HCT116 (cell line): ENCODE measurements around the gene TECTA. TPM values are rescaled to one million over a fixed set of nuclear protein-coding genes. Genes with fewer than 3 reads are reported as not detected.

ENCODE experiments used
- ATAC-seq: fragments of 200-7000 bp; cut with Tn5 transposase; 2 replicates; pipeline ENCODE4 v1.9.1; 2020; ENCODE audit warnings: mild to moderate bottlenecking, moderate library complexity
- BruUV-seq: library from RNA; stranded (reverse); fragments of 400-500 nt; replicated peaks from 2 replicates; lab custom pipeline; 2021; lab: Mats Ljungman, UMichigan
- CTCF ChIA-PET: fragments of 300-600 bp; sonication (Branson Sonifier 250); formaldehyde crosslinking; loops from one replicate; lab custom pipeline; 2021; ENCODE audit warnings: antibody characterized with exemption; lab: Charles Lee
- POLR2A ChIA-PET: fragments of 300-600, 350-600 bp; sonication (Branson Sonifier 250); formaldehyde crosslinking; loops from one replicate; lab custom pipeline; 2021; ENCODE audit warnings: antibody characterized with exemption; lab: Charles Lee
- RAD21 ChIA-PET, 2 experiments: fragments of 300-600 bp; sonication (Branson Sonifier 250); formaldehyde crosslinking; loops; one replicate each; lab custom pipeline; 2023; ENCODE audit warnings: low total read pairs in 2 of 2; ENCODE audit not compliant: uncharacterized antibody in 2 of 2, unreplicated experiment in 2 of 2, low non-redundant PET in 1 of 2; lab: Charles Lee
- DNase-seq: peaks from one replicate; pipeline ENCODE4 v3.0.0-alpha.2; 2010; ENCODE audit warnings: low read depth, low spot score
- H2AFZ ChIP-seq: fragments of 200-600 bp; shearing (Covaris generic), sonication (generic); 2 replicates; pipeline ENCODE4 v1.6.1; 2017; ENCODE audit warnings: low read depth, mixed run types, mixed read lengths, antibody characterized with exemption, low read length; ENCODE audit not compliant: poor library complexity, severe bottlenecking
- H3K27ac ChIP-seq: 2 replicates; pipeline ENCODE4 v1.5.1; 2012; ENCODE audit warnings: low read depth, low read length
- H3K27me3 ChIP-seq: fragments of 200-600 bp; sonication (generic); 2 replicates; pipeline ENCODE4 v1.6.1; 2016; ENCODE audit warnings: mixed run types, low read length, mixed read lengths; ENCODE audit not compliant: insufficient read depth
- H3K36me3 ChIP-seq, 2 experiments: fragments of 200-500 bp in 1 of 2; fragments of 200-600 bp in 1 of 2; sonication (Bioruptor generic) in 1 of 2; sonication (generic) in 1 of 2; 2 replicates each; pipeline versions ENCODE4 v1.5.1 to v1.6.1; 2014 to 2016; ENCODE audit warnings: low read length in 2 of 2, inconsistent platforms in 1 of 2, mixed read lengths in 1 of 2, mixed run types in 1 of 2; ENCODE audit not compliant: insufficient read depth in 2 of 2, control insufficient read depth in 1 of 2
- H3K4me1 ChIP-seq, 2 experiments: fragments of 200-600 bp in 1 of 2; sonication (generic) in 1 of 2; 2 replicates each; pipeline versions ENCODE4 v1.5.1 to v1.6.1; 2012 to 2017; ENCODE audit warnings: low read length in 2 of 2, inconsistent platforms in 1 of 2, mild to moderate bottlenecking in 1 of 2, mixed read lengths in 1 of 2, mixed run types in 1 of 2, moderate library complexity in 1 of 2; ENCODE audit not compliant: insufficient read depth in 2 of 2, control insufficient read depth in 1 of 2
- H3K4me2 ChIP-seq: fragments of 200-600 bp; sonication (generic); 2 replicates; pipeline ENCODE4 v1.6.1; 2017; ENCODE audit warnings: mixed run types, low read length, mixed read lengths
- H3K4me3 ChIP-seq, 2 experiments: fragments of 200-600 bp in 1 of 2; sonication (generic) in 1 of 2; replicated peaks in 1 of 2; 2 replicates each; pipeline ENCODE4 v1.5.1; 2011 to 2016; ENCODE audit warnings: low read length in 2 of 2, control low read depth in 1 of 2, low read depth in 1 of 2, mild to moderate bottlenecking in 1 of 2, mixed read lengths in 1 of 2, mixed run types in 1 of 2
- H3K79me2 ChIP-seq: fragments of 200-600 bp; sonication (generic); 2 replicates; pipeline ENCODE4 v1.6.1; 2017; ENCODE audit warnings: mild to moderate bottlenecking, mixed run types, low read length, moderate library complexity, mixed read lengths; ENCODE audit not compliant: insufficient read depth
- H3K9ac ChIP-seq: fragments of 200-600 bp; sonication (generic); 2 replicates; pipeline ENCODE4 v1.6.1; 2016; ENCODE audit warnings: low read length, mixed read lengths
- H3K9me2 ChIP-seq: fragments of 200-600 bp; sonication (generic), shearing (Covaris generic); 2 replicates; pipeline ENCODE4 v1.6.1; 2017; ENCODE audit warnings: mixed run types, mild to moderate bottlenecking, moderate library complexity; ENCODE audit not compliant: insufficient read depth
- H3K9me3 ChIP-seq, 2 experiments: fragments of 200-500 bp in 1 of 2; fragments of 200-600 bp in 1 of 2; sonication (Bioruptor generic) in 1 of 2; sonication (generic) in 1 of 2; 2 replicates each; pipeline ENCODE4 v1.6.1; 2014 to 2017; ENCODE audit warnings: low read length in 2 of 2, mixed read lengths in 2 of 2, inconsistent platforms in 1 of 2, low read depth in 1 of 2, mild to moderate bottlenecking in 1 of 2, mixed run types in 1 of 2, moderate library complexity in 1 of 2; ENCODE audit not compliant: control insufficient read depth in 1 of 2, insufficient read depth in 1 of 2
- H4K20me1 ChIP-seq: fragments of 200-600 bp; sonication (generic), shearing (Covaris generic); 2 replicates; pipeline ENCODE4 v1.6.1; 2017; ENCODE audit warnings: mixed run types, mild to moderate bottlenecking, moderate library complexity; ENCODE audit not compliant: insufficient read depth
- CBX3 ChIP-seq: IDR thresholded peaks from 2 replicates; pipeline ENCODE4 v1.6.1; 2012; ENCODE audit warnings: low read depth
- POLR2AphosphoS5 ChIP-seq: IDR thresholded peaks from 2 replicates; pipeline ENCODE4 v1.6.1; 2011; ENCODE audit warnings: mild to moderate bottlenecking, low read depth, low read length, moderate library complexity
- RAD21 ChIP-seq: IDR thresholded peaks from 2 replicates; pipeline ENCODE4 v1.6.1; 2012; ENCODE audit warnings: low read depth, mild to moderate bottlenecking
- SIN3A ChIP-seq: IDR thresholded peaks from 2 replicates; pipeline ENCODE4 v1.6.1; 2012; ENCODE audit warnings: low read depth
- TCF7L2 ChIP-seq: IDR thresholded peaks from 2 replicates; pipeline ENCODE4 v1.7.0; 2011; ENCODE audit warnings: borderline replicate concordance, inconsistent platforms; ENCODE audit not compliant: insufficient read depth, insufficient read length; ENCODE audit errors: extremely low read depth
- ZFX ChIP-seq: fragments of 450-650 bp; IDR thresholded peaks from 2 replicates; pipeline ENCODE4 v1.6.1; 2017
- ZNF274 ChIP-seq: fragments of 200-500 bp; sonication (Bioruptor generic); IDR thresholded peaks from 2 replicates; pipeline ENCODE4 v1.6.1; 2014; ENCODE audit warnings: mild to moderate bottlenecking, low read depth, low read length, inconsistent platforms
- intact Hi-C: fragments of 100-400 bp; cut with micrococcal nuclease; formaldehyde crosslinking; loops from 2 replicates; pipeline ENCODE4 v1.10.0; 2022
- total RNA-seq: library from RNA; stranded (reverse); gene quantifications from one replicate; pipeline ENCODE4 v1.2.1, GENCODE V29; 2021; ENCODE audit not compliant: unreplicated experiment
- TF ChIP-seq, protein P1 (sequence below): IDR thresholded peaks from 2 replicates; pipeline ENCODE4 v1.6.1; 2012; ENCODE audit warnings: low read depth
- TF ChIP-seq, protein P2 (sequence below), 3 experiments: fragments of 200-600 bp in 1 of 3; sonication (generic) in 1 of 3; IDR thresholded peaks in 2 of 3; conservative IDR thresholded peaks in 1 of 3; 2 replicates each; pipeline ENCODE4 v1.5.1; 2012 to 2017; ENCODE audit warnings: low read depth in 2 of 3, low read length in 2 of 3, antibody characterized with exemption in 1 of 3, borderline replicate concordance in 1 of 3, control low read depth in 1 of 3, mild to moderate bottlenecking in 1 of 3, mixed read lengths in 1 of 3, mixed run types in 1 of 3, moderate library complexity in 1 of 3; ENCODE audit not compliant: insufficient read depth in 1 of 3

TECTA gene
- total RNA-seq, 1 experiment from 2014 or later: 0.81 TPM

DNA sequence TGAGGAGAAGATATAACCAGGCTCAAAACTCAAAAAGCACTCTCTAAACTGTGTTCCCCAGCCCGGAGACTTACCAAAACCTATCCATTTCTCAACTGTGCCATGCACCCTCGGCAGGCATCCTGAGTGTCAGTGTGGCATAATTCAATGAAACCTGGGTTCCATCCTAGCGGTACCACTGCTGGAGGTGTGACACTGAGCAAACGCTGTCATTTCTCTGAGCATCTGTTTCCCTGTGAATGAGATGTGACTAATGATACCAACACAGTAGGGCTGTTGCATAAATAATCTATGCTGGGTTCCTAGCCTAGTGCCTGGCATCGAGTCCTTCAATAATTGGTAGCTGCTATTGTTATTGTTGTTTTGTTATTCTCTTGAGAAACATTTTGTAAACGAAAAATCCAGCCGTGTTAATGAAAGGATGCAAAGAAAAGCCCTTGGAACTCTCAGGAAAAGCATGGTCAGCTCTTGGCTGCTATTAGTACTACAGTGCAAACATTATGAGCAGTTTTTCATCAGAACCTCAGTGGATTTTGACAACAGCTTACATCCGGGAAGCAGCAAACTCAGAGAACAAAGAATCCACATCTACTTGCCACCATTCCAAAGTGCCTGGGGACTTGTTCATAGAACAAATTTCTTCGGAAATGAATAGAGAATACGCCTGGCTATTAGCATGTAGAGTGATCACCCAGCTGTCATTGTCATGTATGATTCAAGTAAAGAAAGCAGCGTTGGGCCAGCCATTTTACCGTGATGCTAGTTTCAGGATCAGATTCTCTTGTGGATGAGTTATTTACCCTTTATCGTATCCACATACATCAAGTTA, 53.7 kb downstream of the TECTA start:
- H3K79me2 ChIP-seq: no peaks in the 10 kb centered on the region
- intact Hi-C loops: no loop called here
- no peaks in the 10 kb centered on the region for H4K20me1 ChIP-seq
- no TSS peak for BruUV-seq
- no peak overlapping the region for H3K27ac ChIP-seq
- no peaks in the 10 kb centered on the region for H3K9me3 ChIP-seq
- no peaks in the 10 kb centered on the region for H3K36me3 ChIP-seq
- H3K4me3 ChIP-seq: no peak overlapping the region
- 0 out of 2 replicates have a peak, but pooled peaks cover 5% of the 10 kb centered on the region for H3K27me3 ChIP-seq
- H2AFZ ChIP-seq: no peak overlapping the region
- no peak overlapping the region for H3K9ac ChIP-seq
- H3K4me2 ChIP-seq: no peak overlapping the region
- RAD21 ChIA-PET: no interaction called here
- ATAC-seq: no peak
- POLR2A ChIA-PET: no interaction called here
- H3K4me1 ChIP-seq: no peaks in the 10 kb centered on the region
- DNase-seq: no peak
- TF ChIP-seq POLR2AphosphoS5 (no peak), ZNF274 (no peak), CBX3 (no peak)
- TF ChIP-seq, protein P1, sequence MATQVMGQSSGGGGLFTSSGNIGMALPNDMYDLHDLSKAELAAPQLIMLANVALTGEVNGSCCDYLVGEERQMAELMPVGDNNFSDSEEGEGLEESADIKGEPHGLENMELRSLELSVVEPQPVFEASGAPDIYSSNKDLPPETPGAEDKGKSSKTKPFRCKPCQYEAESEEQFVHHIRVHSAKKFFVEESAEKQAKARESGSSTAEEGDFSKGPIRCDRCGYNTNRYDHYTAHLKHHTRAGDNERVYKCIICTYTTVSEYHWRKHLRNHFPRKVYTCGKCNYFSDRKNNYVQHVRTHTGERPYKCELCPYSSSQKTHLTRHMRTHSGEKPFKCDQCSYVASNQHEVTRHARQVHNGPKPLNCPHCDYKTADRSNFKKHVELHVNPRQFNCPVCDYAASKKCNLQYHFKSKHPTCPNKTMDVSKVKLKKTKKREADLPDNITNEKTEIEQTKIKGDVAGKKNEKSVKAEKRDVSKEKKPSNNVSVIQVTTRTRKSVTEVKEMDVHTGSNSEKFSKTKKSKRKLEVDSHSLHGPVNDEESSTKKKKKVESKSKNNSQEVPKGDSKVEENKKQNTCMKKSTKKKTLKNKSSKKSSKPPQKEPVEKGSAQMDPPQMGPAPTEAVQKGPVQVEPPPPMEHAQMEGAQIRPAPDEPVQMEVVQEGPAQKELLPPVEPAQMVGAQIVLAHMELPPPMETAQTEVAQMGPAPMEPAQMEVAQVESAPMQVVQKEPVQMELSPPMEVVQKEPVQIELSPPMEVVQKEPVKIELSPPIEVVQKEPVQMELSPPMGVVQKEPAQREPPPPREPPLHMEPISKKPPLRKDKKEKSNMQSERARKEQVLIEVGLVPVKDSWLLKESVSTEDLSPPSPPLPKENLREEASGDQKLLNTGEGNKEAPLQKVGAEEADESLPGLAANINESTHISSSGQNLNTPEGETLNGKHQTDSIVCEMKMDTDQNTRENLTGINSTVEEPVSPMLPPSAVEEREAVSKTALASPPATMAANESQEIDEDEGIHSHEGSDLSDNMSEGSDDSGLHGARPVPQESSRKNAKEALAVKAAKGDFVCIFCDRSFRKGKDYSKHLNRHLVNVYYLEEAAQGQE: no peak
- no peaks in the 10 kb centered on the region for H3K9me2 ChIP-seq
- CTCF ChIA-PET: no interaction called here

DNA sequence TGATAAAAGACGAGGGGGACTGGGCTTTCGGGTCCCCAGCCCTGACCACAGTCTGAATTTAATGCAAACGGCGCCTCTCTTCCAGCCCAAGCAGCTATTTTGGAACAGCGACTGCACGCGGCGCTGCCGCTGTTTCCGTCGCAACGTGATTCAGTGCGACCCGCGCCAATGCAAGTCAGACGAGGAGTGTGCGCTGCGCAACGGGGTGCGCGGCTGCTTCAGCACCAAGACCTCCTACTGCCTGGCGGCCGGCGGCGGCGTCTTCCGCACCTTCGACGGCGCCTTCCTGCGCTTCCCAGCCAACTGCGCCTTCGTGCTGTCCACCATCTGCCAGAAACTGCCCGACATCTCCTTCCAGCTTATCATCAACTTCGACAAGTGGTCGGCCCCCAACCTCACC, 56.7 kb downstream of the TECTA start:
- Histone ChIP-seq H3K4me1 (no peaks in the 10 kb centered on the region), H3K9me3 (no peaks in the 10 kb centered on the region), H3K79me2 (no peaks in the 10 kb centered on the region), H3K9me2 (no peaks in the 10 kb centered on the region), H3K27ac (no peak overlapping the region), H3K36me3 (no peaks in the 10 kb centered on the region), H3K4me3 (no peak overlapping the region), H3K27me3 (0 out of 2 replicates have a peak, but pooled peaks cover 5% of the 10 kb centered on the region), H2AFZ (no peak overlapping the region), H3K4me2 (no peak overlapping the region), H3K9ac (no peak overlapping the region), H4K20me1 (no peaks in the 10 kb centered on the region)
- RAD21 ChIA-PET: no interaction called here
- no TSS peak for BruUV-seq
- DNase-seq (no peak), ATAC-seq (no peak)
- POLR2A ChIA-PET: no interaction called here
- TF ChIP-seq, protein P2, sequence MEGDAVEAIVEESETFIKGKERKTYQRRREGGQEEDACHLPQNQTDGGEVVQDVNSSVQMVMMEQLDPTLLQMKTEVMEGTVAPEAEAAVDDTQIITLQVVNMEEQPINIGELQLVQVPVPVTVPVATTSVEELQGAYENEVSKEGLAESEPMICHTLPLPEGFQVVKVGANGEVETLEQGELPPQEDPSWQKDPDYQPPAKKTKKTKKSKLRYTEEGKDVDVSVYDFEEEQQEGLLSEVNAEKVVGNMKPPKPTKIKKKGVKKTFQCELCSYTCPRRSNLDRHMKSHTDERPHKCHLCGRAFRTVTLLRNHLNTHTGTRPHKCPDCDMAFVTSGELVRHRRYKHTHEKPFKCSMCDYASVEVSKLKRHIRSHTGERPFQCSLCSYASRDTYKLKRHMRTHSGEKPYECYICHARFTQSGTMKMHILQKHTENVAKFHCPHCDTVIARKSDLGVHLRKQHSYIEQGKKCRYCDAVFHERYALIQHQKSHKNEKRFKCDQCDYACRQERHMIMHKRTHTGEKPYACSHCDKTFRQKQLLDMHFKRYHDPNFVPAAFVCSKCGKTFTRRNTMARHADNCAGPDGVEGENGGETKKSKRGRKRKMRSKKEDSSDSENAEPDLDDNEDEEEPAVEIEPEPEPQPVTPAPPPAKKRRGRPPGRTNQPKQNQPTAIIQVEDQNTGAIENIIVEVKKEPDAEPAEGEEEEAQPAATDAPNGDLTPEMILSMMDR (IDR thresholded peaks at IDR 0.05 in 2 of 3, conservative IDR thresholded peaks at IDR 0.05 in 1 of 3; ENCODE audit: borderline replicate concordance in 1 of 3, insufficient read depth in 1 of 3, low read depth in 2 of 3, low read length in 2 of 3): no peak
- TF ChIP-seq SIN3A (no peak), RAD21 (no peak), ZFX (no peak), TCF7L2 (no peak), ZNF274 (no peak)
- intact Hi-C loops: no loop called here
- CTCF ChIA-PET: no interaction called here
